ENCODE results near the gene TOMM7.

GRCh38 chr7:22859641-22860290, 37.1 kb upstream of the TOMM7 start:
- TF ChIP-seq CTCF (IDR thresholded peaks at IDR 0.05) (no peak), POLR2A (IDR thresholded peaks at IDR 0.05) (no peak)
